SIG-M5 (cell line): ENCODE measurements around the gene COL23A1.
A peak's percentile ranks its signal among the peaks of the same experiment; 100 is the strongest.

Experiments used
- DNase-seq: peaks from one replicate; lab custom pipeline; 2025; lab: John Stamatoyannopoulos, UW

COL23A1 gene

GRCh38 chr5:178421699-178422399 lies 168.3 kb downstream of the COL23A1 start:
- no peak for DNase-seq

GRCh38 chr5:178421128-178421527 lies 169.1 kb downstream of the COL23A1 start:
- no peak for DNase-seq

GRCh38 chr5:178420354-178420781 lies 169.8 kb downstream of the COL23A1 start:
- no peak for DNase-seq

- DNase-seq, result no peak
Measured at GRCh38 chr5:178419651-178420050, 170.5 kb downstream of the COL23A1 start.

GRCh38 chr5:178419196-178419595 lies 171.0 kb downstream of the COL23A1 start:
- no peak for DNase-seq

- DNase-seq, result no peak
Measured at GRCh38 chr5:178418471-178419010, 171.7 kb downstream of the COL23A1 start.

- DNase-seq, result no peak
Measured at GRCh38 chr5:178418031-178418430, 172.2 kb downstream of the COL23A1 start.

- no peak for DNase-seq
Measured at GRCh38 chr5:178417391-178417811, 172.8 kb downstream of the COL23A1 start.

- DNase-seq, result no peak
Measured at GRCh38 chr5:178416919-178417318, 173.3 kb downstream of the COL23A1 start.

GRCh38 chr5:178416206-178416882 lies 173.8 kb downstream of the COL23A1 start:
- DNase-seq, result no peak

GRCh38 chr5:178415353-178415752 lies 174.8 kb downstream of the COL23A1 start:
- DNase-seq, result no peak

- no peak for DNase-seq
Measured at GRCh38 chr5:178413988-178414387, 176.2 kb downstream of the COL23A1 start.

- DNase-seq, result no peak
Measured at GRCh38 chr5:178411083-178411482, 179.1 kb downstream of the COL23A1 start.

GRCh38 chr5:178407646-178408045 lies 182.5 kb downstream of the COL23A1 start:
- DNase-seq, result no peak

- DNase-seq, result peak; percentile 82
Measured at GRCh38 chr5:178404987-178405386, 185.2 kb downstream of the COL23A1 start.

- DNase-seq, result no peak
Measured at GRCh38 chr5:178403956-178404600, 186.1 kb downstream of the COL23A1 start.

GRCh38 chr5:178403351-178403750 lies 186.8 kb downstream of the COL23A1 start:
- no peak for DNase-seq

- DNase-seq, result no peak
Measured at GRCh38 chr5:178399701-178400095, 190.5 kb downstream of the COL23A1 start.

GRCh38 chr5:178398901-178399700 lies 191.1 kb downstream of the COL23A1 start:
- DNase-seq, result no peak

- no peak for DNase-seq
Measured at GRCh38 chr5:178396796-178397720, 193.1 kb downstream of the COL23A1 start.

- no peak for DNase-seq
Measured at GRCh38 chr5:178394074-178394473, 196.1 kb downstream of the COL23A1 start.
